NCI-H2029 treated with DMSO at 0.1 percent for 48 hours (cell line): ENCODE results near the gene TTC33.
"Not testable (repeated sequence)": the region's sequence is repeated elsewhere in the genome, so short reads cannot be mapped to it uniquely, and the experiment has no call there.

Experiments
- DNase-seq: peaks from one replicate; lab custom pipeline; 2025; lab: John Stamatoyannopoulos, UW

Gene TTC33

DNA sequence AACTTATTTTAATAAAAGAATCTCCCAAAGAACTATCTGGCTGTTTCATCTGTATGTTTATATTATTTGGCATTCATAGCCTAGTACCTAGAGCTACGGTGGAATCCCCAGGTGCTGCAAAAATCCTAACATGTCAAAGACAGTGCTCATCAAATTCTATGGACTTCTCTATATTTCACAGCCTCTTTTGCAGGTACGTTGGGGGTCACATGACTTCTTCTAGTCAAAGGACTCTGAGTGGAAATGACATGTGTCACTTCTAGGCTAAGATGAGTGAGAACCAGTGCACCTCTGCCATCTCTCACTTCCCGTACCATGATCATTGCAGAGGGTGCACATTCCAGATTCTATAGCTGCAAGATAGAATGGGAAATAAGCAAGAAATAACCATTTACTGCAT, 148.6 kb downstream of the TTC33 start:
- DNase-seq, result no peak

DNA sequence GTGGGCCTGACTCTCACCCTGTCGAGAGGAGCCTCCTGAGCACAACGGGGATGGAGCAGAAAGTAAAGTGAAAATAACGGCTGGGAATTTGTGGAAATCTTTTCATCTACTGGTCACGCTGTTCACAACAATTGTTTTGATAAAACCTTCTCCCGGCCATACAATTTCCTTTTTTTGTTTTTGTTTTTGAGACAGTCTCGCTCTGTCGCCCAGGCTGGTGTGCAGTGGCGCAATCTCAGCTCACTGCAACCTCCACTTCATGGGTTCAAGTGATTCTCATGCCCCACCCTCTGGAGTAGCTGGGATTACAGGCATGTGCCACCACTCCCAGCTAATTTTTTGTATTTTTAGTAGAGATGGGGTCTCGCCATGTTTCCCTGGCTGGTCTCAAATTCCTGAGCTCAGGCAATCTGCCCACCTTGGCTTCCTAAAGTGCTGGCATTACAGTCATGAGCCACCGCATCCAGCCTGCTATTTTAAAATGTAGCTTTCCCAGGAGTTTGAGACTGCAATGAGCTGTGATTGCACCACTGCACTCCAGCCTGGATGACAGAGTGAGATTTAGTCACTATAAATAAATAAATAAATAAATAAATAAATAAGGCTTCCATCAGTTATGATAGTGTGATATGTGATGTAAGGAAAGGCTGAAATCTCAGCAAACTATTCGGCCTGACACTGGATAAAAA, 149.5 kb downstream of the TTC33 start:
- no peak for DNase-seq

DNA sequence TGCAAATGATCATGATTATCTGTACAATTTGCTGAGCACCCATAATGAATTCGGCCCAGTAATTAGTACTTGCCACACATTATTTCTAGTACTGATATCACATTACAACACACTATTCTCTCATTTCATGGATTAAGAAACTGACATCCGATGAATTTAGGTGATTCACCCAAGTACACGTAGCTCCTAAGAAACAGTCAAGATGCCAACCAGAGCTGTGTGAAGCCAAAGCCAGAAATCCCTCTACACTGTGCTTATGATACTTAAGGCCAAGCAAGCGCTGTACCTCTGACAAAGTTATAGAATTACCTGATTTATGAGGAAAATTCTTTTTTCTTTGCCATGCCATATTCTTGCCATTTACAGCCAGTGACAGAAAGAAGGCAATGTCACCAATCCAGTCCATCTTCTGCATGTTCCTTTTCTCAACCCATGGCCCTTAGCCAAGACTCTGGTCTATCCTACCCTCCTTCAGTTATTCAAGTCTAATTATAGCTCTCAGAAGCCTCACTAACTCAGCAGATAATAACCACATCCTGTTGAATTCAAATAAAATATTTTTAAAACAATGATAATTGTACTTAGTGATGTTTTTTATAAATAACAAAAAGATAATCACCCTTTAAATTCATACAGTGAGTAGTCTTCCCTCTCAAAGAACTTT, 150.3 kb downstream of the TTC33 start:
- DNase-seq, result no peak

DNA sequence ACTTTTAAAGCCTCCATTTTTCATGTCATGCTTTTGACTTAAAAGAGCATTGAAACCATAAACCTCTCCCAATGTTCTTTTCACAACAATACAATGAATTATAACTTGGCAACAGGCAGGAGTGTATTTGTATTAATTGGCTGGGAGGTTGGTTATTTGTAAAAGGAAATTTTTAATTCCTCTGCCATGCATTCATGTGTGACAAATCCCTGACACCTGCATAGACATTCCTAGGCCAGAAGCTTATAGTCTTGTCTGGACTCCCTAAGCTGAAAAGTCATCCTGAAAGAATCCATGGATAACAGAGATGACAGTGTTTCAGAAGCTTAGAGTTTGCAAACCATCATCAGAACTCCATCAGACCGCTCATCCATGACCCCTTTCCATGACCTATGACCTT, 152.4 kb downstream of the TTC33 start:
- DNase-seq, result no peak

DNA sequence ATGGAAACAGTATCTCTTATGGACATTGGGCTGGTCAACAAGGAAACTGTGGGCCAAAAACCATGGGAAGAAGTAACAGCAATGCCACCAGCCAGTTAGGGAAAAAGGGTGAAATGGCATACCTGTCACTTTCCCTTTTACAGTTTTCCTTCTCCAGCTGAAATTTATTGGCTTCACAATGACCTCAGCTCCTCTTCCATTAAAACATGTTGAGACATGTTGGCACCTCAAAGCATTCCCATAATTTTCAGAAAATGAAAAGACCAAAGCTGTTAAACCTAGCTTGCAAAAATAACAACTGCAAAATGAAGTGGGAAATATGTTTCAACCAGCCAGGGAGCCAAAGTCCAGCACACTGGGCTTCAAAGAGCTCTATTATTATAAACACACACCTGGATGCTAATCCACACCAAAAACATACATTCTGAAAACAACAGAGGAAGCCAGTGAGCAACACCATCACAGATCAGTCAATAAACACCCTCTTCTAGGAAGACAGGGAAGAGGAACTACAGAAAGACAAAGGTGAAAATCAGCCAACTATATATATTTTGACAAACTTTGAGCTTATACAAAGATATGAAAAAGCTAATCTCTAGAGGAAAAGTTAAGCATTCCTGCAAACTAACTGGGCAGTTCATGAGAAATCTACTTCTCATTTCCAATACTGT, 154.4 kb downstream of the TTC33 start:
- no peak for DNase-seq

DNA sequence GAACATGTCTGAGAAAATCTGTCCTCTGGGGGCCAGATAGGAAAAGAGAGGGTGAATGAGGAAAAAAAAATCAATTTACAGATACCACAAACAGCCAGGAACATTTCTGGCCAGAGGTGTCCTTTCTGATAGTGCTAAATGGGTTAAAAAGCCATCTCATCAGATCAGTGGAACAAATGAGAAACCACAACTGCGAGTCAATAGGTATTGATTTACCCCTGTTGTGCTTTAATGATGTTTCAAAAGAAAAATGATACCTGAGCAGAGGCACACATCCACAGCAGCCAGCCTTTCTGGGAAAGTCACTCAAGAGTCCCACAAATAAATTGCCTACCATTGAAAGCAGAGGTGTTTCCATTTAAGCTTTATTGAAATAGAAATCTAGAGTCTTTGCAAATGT, 155.4 kb downstream of the TTC33 start:
- no peak for DNase-seq

DNA sequence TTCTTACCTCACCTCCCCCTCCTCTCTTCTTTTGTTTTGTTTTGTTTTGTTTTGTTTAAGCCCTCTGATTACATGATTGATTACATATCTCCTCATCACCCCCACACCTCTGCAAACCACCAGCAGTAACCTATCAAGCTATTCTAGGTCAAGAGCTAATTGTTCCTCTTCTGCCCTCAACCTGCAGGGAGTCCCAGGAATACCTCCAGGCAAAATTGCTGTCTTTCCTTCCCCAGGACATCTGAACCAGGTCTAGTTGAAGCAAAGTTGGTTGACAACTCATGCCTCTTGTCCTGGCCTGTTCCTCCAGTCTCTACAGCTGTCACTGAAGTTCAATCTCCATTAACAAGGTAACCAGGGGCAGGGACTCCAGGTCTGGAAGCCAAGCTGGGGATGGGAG, 156.1 kb downstream of the TTC33 start:
- no peak for DNase-seq

DNA sequence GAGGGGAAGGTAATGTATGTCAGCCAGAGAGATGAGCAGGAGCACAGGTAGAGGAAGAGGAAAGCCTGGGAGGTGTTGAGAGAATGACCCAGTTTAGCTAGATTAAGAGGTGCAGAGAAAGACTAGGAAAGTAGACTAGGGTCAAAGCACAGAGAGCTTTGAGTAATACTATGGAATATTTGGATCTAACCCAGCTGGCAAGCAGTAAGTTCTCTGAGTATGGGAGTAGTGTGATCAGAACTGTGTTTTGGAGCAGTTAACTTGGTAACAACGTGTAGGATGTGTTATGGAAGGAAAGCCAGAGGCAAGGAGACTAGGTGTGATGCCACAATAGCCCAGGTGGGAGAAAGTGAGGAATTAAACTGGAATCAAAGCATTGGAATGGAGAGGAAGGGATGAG, 160.9 kb downstream of the TTC33 start:
- DNase-seq, result no peak

DNA sequence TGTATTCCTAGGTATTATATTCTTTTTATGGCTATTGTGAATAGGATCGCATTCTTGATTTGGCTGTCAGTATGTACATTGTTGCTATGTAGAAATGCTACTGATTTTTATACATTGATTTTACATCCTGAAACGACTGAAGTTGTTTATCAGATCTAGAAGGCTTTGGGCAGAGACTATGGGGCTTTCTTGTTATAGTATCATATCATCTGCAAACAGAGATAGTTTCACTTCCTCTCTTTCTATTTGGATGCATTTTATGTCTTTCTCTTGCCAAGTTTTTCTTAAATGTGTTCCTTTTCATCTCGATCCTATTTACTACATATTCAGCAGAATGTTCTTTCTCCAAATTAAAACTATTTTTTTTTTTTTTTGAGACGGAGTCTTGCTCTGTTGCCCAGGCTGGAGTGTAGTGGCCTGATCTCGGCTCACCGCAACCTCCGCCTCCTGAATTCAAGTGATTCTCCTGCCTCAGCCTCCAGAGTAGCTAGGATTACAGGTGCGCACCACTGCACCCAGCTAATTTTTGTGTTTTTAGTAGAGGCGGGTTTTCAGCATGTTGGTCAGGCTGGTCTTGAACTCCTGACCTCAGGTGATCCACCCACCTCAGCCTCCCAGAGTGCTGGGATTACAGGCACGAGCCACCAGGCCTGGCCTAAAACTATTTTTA, 163.9 kb downstream of the TTC33 start:
- not testable (repeated sequence) for DNase-seq

DNA sequence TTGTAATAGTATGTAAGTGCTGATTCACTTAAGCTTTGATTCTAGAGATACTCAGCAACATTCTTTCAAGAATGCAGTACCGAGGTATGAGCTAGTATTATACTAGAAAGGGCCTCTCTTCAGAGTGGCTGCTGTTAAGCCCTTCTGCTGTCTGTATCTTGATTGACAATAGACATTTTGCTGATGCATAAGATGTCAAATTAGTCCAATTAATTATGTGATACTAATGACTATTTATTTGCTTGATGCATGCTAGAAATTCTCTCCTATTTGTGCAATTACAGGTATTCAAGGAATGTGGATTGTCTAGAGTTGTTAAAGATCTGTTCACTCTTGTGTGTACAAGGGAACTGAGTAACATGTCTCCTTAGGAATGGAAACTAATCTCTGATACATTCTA, 168.4 kb downstream of the TTC33 start:
- no peak for DNase-seq

DNA sequence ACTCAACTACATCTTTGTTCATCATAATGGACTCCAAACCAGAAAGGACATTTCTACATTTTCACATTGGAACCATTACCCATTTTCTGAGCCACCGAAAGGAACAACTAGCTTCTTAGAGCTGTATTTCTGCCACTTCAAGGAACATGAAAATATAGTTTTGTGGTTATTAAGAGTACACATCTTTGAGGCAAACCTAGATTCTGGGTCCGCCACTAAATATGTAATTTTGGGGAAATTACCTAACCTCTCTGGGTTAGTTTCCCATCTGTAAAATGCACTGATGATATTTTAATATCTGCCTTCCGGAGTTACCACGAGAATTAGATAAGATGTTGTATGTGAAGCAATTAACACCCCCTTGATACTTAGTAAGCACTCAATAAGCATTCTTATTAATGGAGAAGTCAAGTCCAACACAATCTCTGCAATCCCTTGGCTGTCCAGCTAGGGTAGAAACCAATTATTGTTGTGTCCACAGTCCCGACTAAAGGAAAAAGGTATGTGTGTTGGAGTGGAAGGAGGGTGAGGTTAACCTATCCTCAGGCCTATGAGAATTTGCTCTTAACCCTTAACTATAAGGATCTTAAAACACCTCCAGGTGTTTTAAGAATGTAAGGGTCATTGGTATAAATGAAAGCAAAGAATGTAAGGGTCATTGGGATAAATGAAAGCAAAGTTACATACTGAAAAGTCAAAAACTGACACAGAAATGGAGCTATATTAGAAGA, 170.1 kb downstream of the TTC33 start:
- DNase-seq, result no peak

DNA sequence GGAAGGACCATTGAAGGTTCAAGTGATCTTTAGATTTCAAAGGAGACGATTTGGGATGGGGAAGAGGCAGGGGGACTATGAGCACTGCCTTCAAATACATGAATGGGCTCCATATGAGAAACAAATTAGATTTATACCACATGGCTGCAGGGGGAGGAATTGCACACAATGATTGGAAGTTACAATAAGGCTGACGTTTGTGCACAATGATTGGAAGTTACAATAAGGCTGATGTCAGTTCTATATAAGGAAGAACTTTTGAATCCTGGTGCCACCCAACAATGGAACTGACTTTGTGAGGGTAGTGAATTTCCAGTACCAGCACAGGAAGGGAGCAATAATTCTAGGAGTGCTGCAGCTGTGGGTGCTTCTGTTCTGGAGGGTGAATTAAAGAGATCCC, 171.7 kb downstream of the TTC33 start:
- no peak for DNase-seq

DNA sequence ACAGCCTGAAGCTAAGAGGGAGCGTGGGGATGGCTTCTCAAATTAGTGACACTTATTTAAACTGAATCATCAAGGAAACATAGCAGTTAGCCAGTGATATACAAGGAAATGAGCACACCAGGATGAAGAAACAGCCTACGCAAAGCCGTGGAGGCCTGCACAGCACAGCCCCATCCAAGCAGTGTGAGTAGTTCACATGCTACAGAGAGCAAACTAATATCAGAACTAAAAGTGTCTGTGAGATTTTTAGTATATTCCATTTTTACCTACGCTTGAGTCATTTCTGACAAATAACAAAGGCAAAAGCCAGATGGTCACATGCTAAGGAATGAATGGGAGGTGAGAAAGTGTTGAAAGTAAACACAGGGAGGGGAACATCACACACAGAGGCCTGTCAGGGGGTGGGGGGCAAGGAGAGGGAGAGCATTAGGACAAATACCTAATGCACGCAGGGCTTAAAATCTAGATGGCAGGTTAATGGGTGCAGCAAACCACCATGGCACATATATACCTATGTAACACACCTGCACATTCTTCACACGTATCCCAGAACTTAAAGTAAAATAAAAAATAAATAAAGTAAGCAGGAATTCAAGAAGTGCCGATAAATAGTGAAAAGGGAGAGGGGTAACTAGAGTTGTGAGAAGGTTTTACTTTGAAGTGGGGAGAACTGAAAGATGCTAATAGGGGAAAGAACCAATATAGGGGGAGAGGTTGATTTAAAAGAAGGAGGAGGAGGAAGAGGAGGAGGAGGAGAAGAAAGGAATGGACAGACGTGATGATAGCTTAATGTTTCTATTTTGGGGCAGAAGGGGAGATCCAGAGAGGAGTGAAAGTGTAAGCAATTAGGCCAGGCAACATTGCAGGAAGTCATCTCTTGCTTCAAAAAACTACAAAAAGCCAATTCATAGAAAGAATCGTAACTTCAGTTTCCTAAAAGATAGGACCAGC, 177.0 kb downstream of the TTC33 start:
- no peak for DNase-seq

DNA sequence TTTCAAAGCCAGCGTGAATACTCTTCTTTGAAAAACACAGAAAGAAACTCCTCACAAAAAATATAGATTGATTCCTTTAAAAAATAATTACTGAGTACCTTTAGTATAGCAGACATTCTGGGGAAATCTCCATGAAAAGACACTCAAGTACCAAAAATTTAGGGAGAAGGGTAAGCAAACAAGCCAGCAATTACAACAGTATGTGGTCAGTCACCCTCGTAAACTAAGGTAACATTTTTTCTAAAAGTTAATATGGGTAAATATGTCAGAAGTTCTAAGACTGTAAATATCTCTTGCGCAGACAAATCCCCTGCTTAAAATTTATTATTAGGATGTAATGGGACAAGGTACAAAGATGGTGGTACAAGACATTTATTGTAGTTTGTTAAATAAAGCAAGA, 178.0 kb downstream of the TTC33 start:
- no peak for DNase-seq

DNA sequence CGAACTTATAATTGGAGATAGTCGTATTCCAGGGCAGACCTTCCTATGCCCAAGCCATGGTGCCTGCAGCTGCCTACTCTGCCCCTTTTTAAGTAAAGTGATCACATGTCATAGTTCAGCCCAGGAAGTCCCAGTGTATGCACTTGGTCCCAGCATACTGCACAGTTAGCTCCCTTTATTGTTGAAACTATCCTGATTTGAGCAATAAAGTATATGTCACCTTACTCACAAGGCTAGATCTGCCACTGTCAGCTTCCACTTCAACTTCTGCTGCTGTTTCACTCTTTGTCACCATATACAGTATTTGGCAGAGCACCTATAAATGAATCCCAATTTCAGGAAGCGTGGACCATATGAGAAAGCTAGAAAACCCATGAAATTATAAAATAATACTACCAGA, 179.8 kb downstream of the TTC33 start:
- no peak for DNase-seq

DNA sequence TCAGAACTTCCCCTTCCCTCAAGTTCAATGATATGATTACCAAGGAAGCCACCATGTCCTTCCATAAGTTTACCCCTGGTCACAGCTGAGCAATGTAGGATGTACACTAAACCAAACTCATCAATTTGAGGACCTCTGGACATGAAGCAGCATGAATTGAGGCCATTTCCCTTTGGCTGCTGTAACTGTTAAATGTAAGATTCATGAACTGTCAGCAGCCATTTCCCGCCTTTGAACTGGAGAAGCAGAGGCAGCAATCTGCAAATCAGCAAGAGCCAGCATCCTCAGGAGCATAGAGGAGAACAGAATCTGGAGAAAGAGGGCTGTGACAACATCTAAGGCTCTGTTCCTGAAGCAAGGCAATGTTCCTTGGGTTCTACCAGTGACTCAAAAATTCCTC, 180.3 kb downstream of the TTC33 start:
- DNase-seq, result no peak

DNA sequence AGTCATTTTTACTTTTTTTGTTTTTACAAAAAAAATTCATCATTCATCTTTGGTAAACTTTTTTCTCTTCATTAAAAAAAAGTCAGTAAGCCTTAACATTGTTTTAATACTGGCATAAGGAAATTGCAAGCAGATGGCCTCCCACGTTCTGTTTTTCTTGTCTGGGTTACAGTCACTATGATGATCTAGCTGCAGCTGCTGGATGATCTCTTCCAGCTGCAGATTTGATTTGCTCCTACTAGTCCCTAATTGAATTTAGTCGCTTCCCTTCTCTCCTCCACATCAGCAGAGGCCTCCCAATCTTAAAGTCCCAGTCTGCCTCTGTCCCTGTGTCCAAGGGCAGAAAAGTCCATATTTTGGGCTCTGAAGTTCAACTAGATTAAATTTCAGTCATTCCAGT, 182.8 kb downstream of the TTC33 start:
- DNase-seq, result no peak

DNA sequence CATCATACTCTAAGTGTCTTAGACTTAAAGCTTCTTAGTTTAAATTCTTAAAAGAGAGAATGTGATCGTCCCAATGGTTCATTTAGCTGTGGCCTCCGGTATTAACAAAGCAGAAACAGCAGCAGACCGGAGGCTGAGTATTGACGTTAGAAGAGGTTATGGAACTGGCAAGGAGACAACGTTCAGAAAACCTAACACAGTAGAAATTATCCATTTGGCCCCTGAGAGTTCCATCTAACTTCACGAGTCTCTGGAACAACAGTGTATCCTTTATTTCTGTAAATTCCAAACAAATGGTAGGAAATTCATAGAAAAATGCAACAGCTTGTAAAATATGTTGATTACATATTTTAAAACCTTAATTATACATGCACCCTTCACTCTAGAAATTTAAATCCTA, 183.4 kb downstream of the TTC33 start:
- DNase-seq, result no peak

DNA sequence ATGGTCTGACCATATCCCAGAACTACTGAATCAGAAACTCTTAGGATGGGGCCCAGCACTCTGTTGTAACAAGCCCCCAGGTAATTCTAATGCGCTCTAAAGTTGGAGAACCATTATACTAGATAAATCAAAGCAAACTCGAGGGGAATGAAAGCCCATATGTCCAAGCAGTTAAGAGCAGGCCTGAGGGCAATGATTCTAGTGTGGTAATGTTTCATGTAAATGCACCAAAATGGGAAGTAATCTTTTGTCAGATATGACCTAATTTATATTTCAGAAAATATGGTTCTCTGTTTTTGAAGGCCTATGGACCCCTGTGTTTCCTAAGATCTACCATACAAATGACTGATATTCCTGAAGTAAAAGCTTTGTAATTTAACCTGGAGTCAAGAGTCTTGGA, 184.0 kb downstream of the TTC33 start:
- DNase-seq, result no peak

DNA sequence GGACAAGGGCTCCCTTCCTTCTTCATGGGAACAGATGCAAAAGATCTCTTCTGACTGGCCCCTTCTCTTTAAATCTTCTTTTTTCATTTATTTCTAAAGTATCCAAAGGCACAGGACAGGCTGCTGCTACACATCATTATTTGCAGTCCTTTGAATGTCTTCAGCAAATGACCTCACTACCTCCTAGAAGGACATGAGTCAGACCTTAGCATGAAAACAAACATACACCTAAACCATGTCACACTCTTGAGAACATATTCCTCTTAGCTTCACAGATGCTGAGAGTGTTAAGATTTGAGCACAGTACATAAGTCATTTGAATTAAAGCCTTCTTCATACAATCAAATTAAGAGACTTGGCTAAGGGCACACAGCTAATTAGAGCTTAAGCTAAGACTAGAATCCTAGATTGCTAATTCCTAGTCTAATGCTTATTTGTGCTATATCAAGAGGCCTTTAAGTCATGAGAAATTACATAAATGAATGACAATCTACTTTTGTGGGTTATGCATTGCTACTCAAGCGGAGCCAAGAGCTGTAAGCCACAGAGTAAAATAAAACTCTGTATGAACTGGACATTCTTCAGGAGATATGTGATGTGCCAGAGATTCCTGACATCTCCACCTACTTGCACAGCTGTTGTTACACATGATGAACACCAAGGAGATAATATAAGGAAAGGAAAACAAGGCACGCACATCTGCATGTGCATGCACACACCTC, 185.2 kb downstream of the TTC33 start:
- DNase-seq, result no peak
